Gastrocnemius medialis (tissue), 4 donors: ENCODE measurements around the gene AFAP1.

ENCODE experiments used
- CTCF ChIP-seq, 5 experiments: fragments of 450-650 bp in 3 of 5; fragments of 200-600 bp in 2 of 5; sonication (generic) in 2 of 5; IDR thresholded peaks in 4 of 5; conservative IDR thresholded peaks in 1 of 5; 1 replicate in 4 of 5; 2 replicates in 1 of 5; pipeline ENCODE4 v1.5.1; 2016 to 2019; ENCODE audit warnings: antibody characterized with exemption in 5 of 5, mild to moderate bottlenecking in 3 of 5, moderate library complexity in 3 of 5
- POLR2A ChIP-seq, 2 donors: fragments of 450-650 bp; IDR thresholded peaks; one replicate each; pipeline ENCODE4 v1.6.1; 2017; ENCODE audit warnings: antibody characterized with exemption in 2 of 2, mild to moderate bottlenecking in 2 of 2, moderate library complexity in 2 of 2

- TF ChIP-seq CTCF (IDR thresholded peaks at IDR 0.05 in 4 of 5, conservative IDR thresholded peaks at IDR 0.05 in 1 of 5) (no peak), POLR2A (IDR thresholded peaks at IDR 0.05) (no peak)
These were observed 37.5 kb downstream of the AFAP1 start for GRCh38 chr4:7902101-7902553.
